Measurements from ENCODE around the gene SPEM2.
A peak's percentile ranks its signal among the peaks of the same experiment; 100 is the strongest.

SPEM2 gene

GRCh38 chr17:7425316-7425715 is at the start of gene SPEM2:
Gene SPEM2, plus strand, starts transcription at chr17:7425616. Its CDS starts 73 bp downstream, at chr17:7425689.
- no peak for DNase-seq

GRCh38 chr17:7379134-7379533 is 46.3 kb upstream of the SPEM2 start:
- DNase-seq = no peak

GRCh38 chr17:7380321-7380720 is 45.1 kb upstream of the SPEM2 start:
- DNase-seq = no peak

GRCh38 chr17:7380855-7381683 is 44.3 kb upstream of the SPEM2 start, which contains the start of gene TNK1:
Gene TNK1, plus strand, starts transcription at chr17:7381089. Its CDS starts 1,838 bp downstream, at chr17:7382927.
- no peak for DNase-seq

GRCh38 chr17:7382901-7383300 is 42.5 kb upstream of the SPEM2 start:
- DNase-seq = no peak

- DNase-seq = no peak
Observed at GRCh38 chr17:7383371-7383741, 42.1 kb upstream of the SPEM2 start.

- peak; percentile 75 for DNase-seq
Observed at GRCh38 chr17:7383742-7384488, 41.5 kb upstream of the SPEM2 start.

DNA sequence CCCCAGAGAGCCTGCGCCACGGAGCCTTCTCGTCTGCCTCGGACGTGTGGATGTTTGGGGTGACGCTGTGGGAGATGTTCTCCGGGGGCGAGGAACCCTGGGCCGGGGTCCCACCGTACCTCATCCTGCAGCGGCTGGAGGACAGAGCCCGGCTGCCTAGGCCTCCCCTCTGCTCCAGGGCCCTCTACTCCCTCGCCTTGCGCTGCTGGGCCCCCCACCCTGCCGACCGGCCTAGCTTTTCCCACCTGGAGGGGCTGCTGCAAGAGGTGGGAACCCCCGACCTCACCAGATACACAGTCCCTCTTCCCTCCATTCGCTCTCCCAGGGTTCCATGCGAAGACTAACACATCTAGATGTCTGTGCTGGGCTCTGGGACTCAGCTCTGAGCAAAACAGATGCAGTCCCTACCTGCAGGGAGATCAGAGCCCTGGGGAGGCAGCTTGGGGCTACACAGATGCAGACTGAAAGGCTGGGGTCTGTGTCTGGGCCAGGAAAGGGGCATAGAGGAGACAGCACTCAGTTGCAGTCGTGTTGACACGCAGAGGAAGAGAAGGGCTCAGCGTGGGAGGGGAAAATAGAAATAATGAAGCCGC is 40.8 kb upstream of the SPEM2 start:
- no peak for DNase-seq

- DNase-seq = no peak
Observed at GRCh38 chr17:7388856-7389255, 36.6 kb upstream of the SPEM2 start.

DNA sequence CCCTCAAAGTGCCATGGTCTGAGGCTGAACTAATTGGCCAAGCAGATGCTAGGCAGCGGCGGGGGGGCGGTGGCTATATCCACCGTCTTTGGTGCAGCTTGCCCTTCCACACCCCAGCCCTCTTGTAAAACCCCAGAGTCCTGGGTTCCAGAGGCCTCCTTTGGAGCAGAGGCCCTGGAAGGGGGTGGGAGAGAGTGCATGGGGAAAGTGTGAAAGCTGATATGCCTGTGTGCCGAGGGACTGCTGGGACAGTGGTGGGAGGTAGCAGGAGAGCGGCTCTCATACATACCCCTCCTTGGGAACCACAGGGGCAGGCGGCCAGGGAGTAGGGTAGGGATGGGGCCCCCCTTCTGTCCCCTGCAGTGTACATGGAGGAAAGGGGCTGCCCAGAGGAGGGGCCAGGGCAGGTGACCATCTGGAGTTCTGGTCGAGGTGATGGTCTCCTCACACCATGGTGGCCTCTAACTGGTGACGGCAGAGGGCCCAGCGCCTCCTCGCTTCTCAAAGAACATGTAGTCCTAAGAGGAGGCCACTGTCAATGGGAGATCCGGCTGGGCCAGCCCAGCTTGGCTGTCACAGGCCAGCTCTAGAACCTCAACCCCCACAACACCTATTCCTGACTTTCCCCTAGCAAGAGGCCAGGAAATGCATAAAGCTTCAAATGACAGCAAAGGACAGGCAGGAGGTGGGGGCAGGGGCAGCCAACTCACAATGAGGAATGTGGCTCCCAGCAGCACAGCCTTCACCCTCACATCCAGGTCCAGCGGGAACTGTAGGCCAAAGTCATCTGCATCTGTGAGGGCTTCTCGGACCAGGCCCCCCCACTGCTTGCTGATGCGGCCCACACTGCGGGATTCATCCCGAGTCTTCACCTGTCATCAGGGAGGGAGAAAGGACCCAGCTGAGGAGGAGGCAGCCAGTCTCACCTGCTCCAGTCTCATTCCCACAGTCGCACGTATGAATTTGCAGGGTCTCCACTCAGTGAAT is 35.2 kb upstream of the SPEM2 start:
- DNase-seq = no peak

DNA sequence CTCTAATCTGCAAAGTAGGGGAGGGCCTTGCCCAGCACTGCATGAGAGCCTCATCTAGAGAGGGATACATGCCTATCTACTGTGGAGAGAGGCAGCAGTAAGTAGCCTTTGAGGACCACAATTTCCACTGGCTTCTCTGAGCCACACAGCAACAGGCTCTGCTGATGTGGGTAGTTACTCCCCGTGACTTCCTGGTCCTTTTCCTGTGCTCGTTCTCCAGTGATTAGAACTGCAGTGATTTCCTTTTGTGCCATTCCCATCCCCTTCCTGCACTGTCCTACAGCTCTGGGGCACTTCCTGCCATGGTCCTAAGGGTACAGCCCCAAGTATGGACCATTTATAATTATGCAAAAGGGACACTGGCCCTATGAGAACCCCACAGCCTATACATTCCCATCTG is 34.1 kb upstream of the SPEM2 start:
- no peak for DNase-seq

GRCh38 chr17:7392696-7393612 is 32.5 kb upstream of the SPEM2 start:
- no peak for DNase-seq

DNA sequence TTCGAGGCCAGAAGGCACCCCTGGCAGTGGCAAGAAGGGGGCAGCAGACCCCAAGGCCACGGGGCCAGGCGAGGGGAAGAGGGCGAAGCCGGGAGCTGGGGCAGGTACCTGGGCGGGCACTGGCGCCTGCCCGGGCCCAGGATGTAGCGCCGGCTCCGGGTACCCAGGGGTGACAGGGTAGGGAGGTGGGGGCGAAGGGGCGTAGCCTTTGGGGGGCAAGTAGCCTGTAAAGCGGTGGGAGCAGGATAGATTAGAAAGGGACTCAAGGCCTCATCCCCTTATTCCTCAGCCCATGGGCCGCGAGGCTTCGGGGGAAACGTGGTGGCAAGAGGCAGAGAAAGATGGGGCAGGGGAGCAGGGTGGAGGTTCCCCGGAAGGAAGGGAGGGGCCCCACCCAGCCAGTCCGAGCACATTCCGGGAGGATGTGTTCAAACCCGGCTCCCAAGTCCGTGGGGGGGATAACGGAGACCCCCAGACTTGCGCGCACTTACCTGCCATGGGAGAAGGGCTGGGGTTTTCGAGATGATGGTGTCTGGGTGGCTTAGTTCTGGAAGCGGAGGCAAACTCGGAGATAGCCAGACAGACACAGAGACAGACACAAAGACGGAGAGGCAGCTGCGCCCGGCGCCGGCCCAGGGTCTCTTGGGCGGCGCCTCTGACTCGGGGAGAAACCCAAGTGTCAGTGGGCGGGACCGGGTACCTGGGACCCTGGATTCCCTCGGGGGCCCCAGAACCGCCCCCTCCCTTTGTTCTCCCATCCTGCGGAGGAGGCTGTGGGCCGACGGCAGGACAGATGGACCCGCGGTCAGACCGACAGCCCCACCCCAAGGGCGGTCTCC is 31.6 kb upstream of the SPEM2 start:
- DNase-seq = peak; percentile 51

GRCh38 chr17:7394452-7395191 is 30.8 kb upstream of the SPEM2 start, which contains the start of gene PLSCR3:
Gene PLSCR3, minus strand, starts transcription at chr17:7394525. Its CDS starts 415 bp downstream, at chr17:7394110.
- DNase-seq = peak; percentile 77

GRCh38 chr17:7396147-7396546 is 29.3 kb upstream of the SPEM2 start:
- no peak for DNase-seq

DNA sequence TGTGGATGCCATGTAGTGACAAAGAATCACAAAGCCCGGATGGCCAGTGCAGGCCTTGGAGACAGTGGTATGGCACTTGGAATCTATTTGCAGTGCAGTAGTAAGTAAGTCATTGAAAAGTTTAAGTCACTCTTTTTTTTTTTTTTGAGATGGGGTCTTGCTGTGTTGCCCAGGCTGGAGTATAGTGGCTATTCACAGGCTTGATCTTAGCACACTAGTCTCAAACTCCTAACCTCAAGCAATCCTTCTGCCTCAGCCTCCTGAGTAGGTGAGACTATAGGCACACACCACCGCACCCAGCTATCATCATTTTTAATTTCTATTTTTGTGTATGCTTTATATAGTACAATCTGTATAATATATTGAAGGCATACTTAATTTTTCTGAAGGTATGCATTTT is 26.8 kb upstream of the SPEM2 start:
- no peak for DNase-seq

GRCh38 chr17:7403043-7403726 is 22.2 kb upstream of the SPEM2 start:
- DNase-seq = no peak

GRCh38 chr17:7403727-7403976 is 21.8 kb upstream of the SPEM2 start:
- no peak for DNase-seq

Data from stimulated activated CD4-positive, alpha-beta T cell treated with anti-CD3 and anti-CD28 coated beads, Interleukin-1b, Interleukin-23, amount 100 ng/mL, for 48 hours (primary cell).